ENCODE measurements around the gene SNX14. TPM values are rescaled to one million over a fixed set of nuclear protein-coding genes. Genes with fewer than 3 reads are reported as not detected.

Gene SNX14
- polyA plus RNA-seq, 1 of the 3 experiments (the other 2 are of a cell fraction), result 40.4 TPM

DNA sequence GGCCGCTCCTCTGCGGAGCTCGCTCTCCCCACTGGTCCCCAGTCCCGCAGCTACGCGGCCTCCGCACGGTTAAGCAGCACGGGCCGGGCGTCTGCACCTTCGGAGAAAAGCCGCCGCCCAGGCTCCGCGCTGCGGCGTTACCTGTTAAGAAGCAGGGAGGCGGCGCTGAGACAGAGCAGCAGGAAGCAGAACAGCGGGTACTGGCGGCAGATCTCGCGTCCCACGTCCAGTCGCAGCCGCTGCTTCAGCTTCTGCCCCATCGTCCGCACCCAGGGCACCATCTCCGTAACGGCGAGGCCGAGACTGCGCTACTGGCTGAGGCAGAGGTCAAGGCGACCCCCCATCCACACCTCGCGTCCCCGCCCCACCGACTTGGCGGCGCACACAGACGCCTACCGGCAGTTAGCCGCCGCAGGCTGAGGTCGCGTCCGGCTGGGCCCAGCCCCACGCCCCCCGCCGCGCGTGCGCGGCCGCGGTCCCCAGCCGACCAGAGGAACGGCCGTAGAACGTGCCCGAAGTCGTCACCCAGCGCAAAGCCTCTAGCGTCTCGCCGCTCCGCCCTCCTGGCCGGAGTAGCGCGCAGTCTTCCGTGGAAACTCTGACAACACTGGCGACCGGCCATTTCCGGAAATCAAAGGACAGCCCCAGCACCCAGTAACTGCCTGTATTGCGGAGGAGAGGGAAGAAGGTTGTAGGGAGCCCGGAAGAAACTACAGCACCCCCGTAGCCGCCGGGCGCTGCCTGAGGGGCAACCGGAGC is at the start of gene SNX14 (continued):
- TF ChIP-seq, protein P1, sequence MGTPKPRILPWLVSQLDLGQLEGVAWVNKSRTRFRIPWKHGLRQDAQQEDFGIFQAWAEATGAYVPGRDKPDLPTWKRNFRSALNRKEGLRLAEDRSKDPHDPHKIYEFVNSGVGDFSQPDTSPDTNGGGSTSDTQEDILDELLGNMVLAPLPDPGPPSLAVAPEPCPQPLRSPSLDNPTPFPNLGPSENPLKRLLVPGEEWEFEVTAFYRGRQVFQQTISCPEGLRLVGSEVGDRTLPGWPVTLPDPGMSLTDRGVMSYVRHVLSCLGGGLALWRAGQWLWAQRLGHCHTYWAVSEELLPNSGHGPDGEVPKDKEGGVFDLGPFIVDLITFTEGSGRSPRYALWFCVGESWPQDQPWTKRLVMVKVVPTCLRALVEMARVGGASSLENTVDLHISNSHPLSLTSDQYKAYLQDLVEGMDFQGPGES (IDR thresholded peaks at IDR 0.05; ENCODE audit: low read depth, low read length), result no peak
- TF ChIP-seq MEF2A (IDR thresholded peaks at IDR 0.05; ENCODE audit: borderline replicate concordance, low read depth) (no peak), MXI1 (IDR thresholded peaks at IDR 0.05; ENCODE audit: low read depth, low read length) (peak; percentile 70; the same call in 1 of the 2 replicates), NFIC (IDR thresholded peaks at IDR 0.05; ENCODE audit: borderline replicate concordance) (peak; percentile 29; the same call in 1 of the 2 replicates), TEAD4 (IDR thresholded peaks at IDR 0.05; ENCODE audit: borderline replicate concordance, insufficient read depth) (no peak), RXRA (IDR thresholded peaks at IDR 0.05; ENCODE audit: borderline replicate concordance, low read depth) (no peak), SMC3 (IDR thresholded peaks at IDR 0.05; ENCODE audit: low read depth, low read length) (0 out of 2 replicates have a peak, but pooled peaks have one; percentile 1), GABPA (IDR thresholded peaks at IDR 0.05; ENCODE audit: low read depth) (peak; percentile 65; the same call in 1 of the 2 replicates), EZH2phosphoT487 (IDR thresholded peaks at IDR 0.05; ENCODE audit: borderline replicate concordance, low read depth) (no peak), YY1 (IDR thresholded peaks at IDR 0.05; ENCODE audit: low read depth) (peak; percentile 46; the same call in 1 of the 2 replicates), RFX5 (IDR thresholded peaks at IDR 0.05; ENCODE audit: low read length) (no peak)
- TF ChIP-seq, protein P2, sequence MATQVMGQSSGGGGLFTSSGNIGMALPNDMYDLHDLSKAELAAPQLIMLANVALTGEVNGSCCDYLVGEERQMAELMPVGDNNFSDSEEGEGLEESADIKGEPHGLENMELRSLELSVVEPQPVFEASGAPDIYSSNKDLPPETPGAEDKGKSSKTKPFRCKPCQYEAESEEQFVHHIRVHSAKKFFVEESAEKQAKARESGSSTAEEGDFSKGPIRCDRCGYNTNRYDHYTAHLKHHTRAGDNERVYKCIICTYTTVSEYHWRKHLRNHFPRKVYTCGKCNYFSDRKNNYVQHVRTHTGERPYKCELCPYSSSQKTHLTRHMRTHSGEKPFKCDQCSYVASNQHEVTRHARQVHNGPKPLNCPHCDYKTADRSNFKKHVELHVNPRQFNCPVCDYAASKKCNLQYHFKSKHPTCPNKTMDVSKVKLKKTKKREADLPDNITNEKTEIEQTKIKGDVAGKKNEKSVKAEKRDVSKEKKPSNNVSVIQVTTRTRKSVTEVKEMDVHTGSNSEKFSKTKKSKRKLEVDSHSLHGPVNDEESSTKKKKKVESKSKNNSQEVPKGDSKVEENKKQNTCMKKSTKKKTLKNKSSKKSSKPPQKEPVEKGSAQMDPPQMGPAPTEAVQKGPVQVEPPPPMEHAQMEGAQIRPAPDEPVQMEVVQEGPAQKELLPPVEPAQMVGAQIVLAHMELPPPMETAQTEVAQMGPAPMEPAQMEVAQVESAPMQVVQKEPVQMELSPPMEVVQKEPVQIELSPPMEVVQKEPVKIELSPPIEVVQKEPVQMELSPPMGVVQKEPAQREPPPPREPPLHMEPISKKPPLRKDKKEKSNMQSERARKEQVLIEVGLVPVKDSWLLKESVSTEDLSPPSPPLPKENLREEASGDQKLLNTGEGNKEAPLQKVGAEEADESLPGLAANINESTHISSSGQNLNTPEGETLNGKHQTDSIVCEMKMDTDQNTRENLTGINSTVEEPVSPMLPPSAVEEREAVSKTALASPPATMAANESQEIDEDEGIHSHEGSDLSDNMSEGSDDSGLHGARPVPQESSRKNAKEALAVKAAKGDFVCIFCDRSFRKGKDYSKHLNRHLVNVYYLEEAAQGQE (IDR thresholded peaks at IDR 0.05; ENCODE audit: low read depth, low read length), result no peak

DNA sequence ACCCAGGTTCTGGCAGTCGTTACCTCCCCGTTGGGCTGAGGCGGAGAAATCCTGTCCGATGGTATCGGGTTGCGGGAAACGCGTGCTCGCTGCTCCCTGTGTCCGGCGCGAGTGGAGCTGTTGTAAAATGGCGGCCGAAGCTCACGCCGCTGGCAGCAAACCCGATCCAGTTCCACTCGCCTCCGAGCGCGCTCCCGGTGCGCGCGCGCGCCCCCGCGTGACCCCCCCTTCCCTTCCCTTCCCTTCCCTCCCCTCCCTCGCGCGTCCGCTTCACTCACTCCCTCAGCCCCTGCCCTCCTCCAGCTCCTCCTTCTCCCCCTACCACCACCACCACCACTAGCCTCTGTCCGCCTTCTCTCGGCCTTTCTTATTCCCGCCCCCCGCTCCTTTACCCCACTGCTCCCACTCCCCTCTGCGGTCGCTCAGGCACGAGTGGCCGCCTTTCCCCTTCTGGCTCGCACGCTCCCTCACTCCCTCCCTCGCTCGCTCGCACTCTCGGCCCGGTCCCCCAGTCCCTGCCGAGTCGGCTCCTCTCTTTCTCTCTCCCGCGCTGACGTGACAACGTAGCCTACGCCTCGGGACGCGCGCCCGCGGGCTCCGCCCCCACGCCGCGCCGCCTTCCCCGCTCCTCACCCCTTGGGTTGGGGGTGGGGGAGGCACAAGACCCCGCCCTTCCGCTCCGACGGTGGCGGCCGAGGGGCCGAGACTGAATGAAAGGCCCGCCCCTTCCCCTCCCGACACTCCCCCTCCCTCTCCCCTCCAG is 49.3 kb upstream of the SNX14 start, which contains the start of gene SYNCRIP:
Gene SYNCRIP, minus strand, starts transcription at position 113 of the 763 bp plus-strand sequence. CDS start 1,447 bp downstream, outside the sequence.
- H3K4me1 ChIP-seq (ENCODE audit: control insufficient read depth in 1 of 2, insufficient read depth in 2 of 2, low read depth in 1 of 2, low read length in 1 of 2), result peaks cover 10 to 12% of the 10 kb centered on the region in 2 experiments; a peak in 3 of 4 replicates
- no peaks in the 10 kb centered on the region for H3K9me2 ChIP-seq
- DNase-seq, result peak; percentile 92
- no peaks in the 10 kb centered on the region for H3K27me3 ChIP-seq (ENCODE audit: insufficient read depth)
- peaks cover 21 to 23% of the 10 kb centered on the region in 2 experiments for H3K36me3 ChIP-seq (replicated peaks in 1 of 2; ENCODE audit: control insufficient read depth in 1 of 2, insufficient read depth in 2 of 2, low read length in 1 of 2)
- peak within 1 kb of the TSS; percentile 99 for H3K27ac ChIP-seq (ENCODE audit: low read depth in 2 of 2, low read length in 1 of 2)
- peak within 1 kb of the TSS; percentile 91 for H3K4me2 ChIP-seq
- H4K20me1 ChIP-seq (ENCODE audit: insufficient read depth), result peaks cover 42% of the 10 kb centered on the region
- POLR2A ChIA-PET, result interaction anchor here (0.8 to 8.1 kb wide), 12 partner anchors 9 to 1766 kb away, joined by 3 to 149 read pairs (median 7); partner anchors contain the start of genes SNX14 and ZNF292
- no peaks in the 10 kb centered on the region for H3K9me3 ChIP-seq
- CTCF ChIA-PET, result interaction anchor here (0.8 to 1.4 kb wide), 3 partner anchors 17 to 49 kb away, joined by 3 to 6 read pairs (median 3); partner anchors contain the start of gene SNX14
- peaks cover 55% of the 10 kb centered on the region for H3K79me2 ChIP-seq (ENCODE audit: insufficient read depth)
- H3K4me3 ChIP-seq (ENCODE audit: low read depth in 2 of 2, low read length in 1 of 2), result peak within 1 kb of the TSS; percentile 95 to 97
- H3F3A ChIP-seq (replicated peaks; ENCODE audit: insufficient read depth), result peaks cover 12% of the 10 kb centered on the region
- H3K9ac ChIP-seq, result peak within 1 kb of the TSS; percentile 99
- 2% methylated on average over 34 of the region's 76 CpGs for WGBS (ENCODE audit: low lambda C conversion rate)
- H2AFZ ChIP-seq (ENCODE audit: low read depth), result 0 out of 2 replicates have a peak within 1 kb of the TSS, but pooled peaks have one; percentile 29
- TF ChIP-seq TCF12 (IDR thresholded peaks at IDR 0.05), result no peak
- TF ChIP-seq NFIC (IDR thresholded peaks at IDR 0.05; ENCODE audit: borderline replicate concordance), result peak; percentile 10; the same call in 1 of the 2 replicates
- peak; percentile 88 for TF ChIP-seq YY1 (IDR thresholded peaks at IDR 0.05; ENCODE audit: low read depth)
- TF ChIP-seq, protein P1 (IDR thresholded peaks at IDR 0.05; ENCODE audit: low read depth, low read length), result no peak
- 0 out of 2 replicates have a peak, but pooled peaks have one; percentile 42 for TF ChIP-seq TEAD4 (IDR thresholded peaks at IDR 0.05; ENCODE audit: borderline replicate concordance, insufficient read depth)
- TF ChIP-seq FOXJ3 (CRISPR knock-in tag; IDR thresholded peaks at IDR 0.05), result peak; percentile 49; the same call in 1 of the 2 replicates
- TF ChIP-seq JUND (IDR thresholded peaks at IDR 0.05), result no peak
- TF ChIP-seq GATA2 (CRISPR knock-in tag; IDR thresholded peaks at IDR 0.05), result no peak
- TF ChIP-seq FOSL2 (IDR thresholded peaks at IDR 0.05; ENCODE audit: borderline replicate concordance, low read depth), result no peak
- no peak for TF ChIP-seq RCOR1 (IDR thresholded peaks at IDR 0.05; ENCODE audit: low read length)
- 0 out of 2 replicates have a peak, but pooled peaks have one; percentile 50 for TF ChIP-seq SIN3A (IDR thresholded peaks at IDR 0.05; ENCODE audit: borderline replicate concordance, low read depth, low read length)
- TF ChIP-seq RFX5 (IDR thresholded peaks at IDR 0.05; ENCODE audit: low read length), result no peak
- TF ChIP-seq ELF1 (IDR thresholded peaks at IDR 0.05), result no peak
- no peak; the same call in 1 of the 2 replicates for TF ChIP-seq RXRA (IDR thresholded peaks at IDR 0.05; ENCODE audit: borderline replicate concordance, low read depth)
- no peak for TF ChIP-seq EZH2phosphoT487 (IDR thresholded peaks at IDR 0.05; ENCODE audit: borderline replicate concordance, low read depth)
- TF ChIP-seq CHD2 (IDR thresholded peaks at IDR 0.05; ENCODE audit: low read length, partially characterized antibody), result peak; percentile 75

All from SK-N-SH (cell line).